GM18858 (cell line): ENCODE data around the gene OPN1LW.
"Not testable (repeated sequence)": the region's sequence is repeated elsewhere in the genome, so short reads cannot be mapped to it uniquely, and the experiment has no call there.

Experiments
- ATAC-seq: cut with Tn5 transposase; IDR thresholded peaks from one replicate; pipeline ENCODE4 v1.9.1; 2021; ENCODE audit not compliant: unreplicated experiment

Gene OPN1LW

GRCh38 chrX:154132366-154132765 is 11.7 kb upstream of the OPN1LW start:
- no peak for ATAC-seq

DNA sequence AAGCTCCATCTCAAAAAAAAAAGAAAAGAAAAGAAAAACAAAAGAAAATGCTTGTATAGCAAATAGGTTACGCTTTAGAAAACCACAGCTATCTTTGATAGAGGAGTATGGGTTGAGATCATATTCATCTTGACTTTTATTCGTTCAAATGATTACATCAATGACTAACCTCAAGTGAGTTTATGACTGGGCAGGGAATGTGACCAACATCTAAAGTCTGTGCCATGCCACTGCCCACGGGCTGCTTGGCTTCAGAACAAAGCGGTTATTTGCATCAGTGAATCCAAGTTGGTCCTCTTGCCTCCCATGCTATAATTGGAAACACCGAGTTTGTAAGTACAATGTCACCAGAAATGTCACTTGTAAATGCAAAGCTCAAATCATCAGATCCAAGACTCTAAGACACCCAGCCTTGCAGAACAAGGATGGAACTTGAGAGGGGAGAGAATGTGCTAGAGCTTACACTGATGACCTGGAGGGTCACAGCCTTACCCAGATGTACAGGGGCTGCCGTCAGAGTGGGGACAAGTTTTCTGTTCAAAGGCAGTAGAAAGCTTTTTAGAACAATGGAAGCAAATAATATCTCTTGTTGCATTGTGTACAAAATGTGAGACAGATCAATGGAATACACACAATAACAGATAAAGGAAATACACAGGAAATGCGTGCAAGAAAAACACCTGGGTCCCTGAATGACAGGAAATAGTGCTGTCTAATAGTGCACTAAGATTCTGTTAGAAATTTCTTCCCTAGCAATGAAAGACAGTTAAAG is 8.4 kb upstream of the OPN1LW start:
- no peak for ATAC-seq

GRCh38 chrX:154136627-154137161 is 7.3 kb upstream of the OPN1LW start:
- no peak for ATAC-seq

GRCh38 chrX:154138857-154139256 is 5.2 kb upstream of the OPN1LW start:
- ATAC-seq, result no peak

GRCh38 chrX:154140206-154140605 is 3.8 kb upstream of the OPN1LW start:
- ATAC-seq, result no peak

DNA sequence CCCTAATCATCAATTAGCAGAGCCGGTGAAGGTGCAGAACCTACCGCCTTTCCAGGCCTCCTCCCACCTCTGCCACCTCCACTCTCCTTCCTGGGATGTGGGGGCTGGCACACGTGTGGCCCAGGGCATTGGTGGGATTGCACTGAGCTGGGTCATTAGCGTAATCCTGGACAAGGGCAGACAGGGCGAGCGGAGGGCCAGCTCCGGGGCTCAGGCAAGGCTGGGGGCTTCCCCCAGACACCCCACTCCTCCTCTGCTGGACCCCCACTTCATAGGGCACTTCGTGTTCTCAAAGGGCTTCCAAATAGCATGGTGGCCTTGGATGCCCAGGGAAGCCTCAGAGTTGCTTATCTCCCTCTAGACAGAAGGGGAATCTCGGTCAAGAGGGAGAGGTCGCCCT is 3.3 kb upstream of the OPN1LW start:
- ATAC-seq, result no peak

- ATAC-seq, result no peak
These were observed 1.7 kb upstream of the OPN1LW start for GRCh38 chrX:154142386-154142785.

- no peak for ATAC-seq
These were observed 895 bp upstream of the OPN1LW start for GRCh38 chrX:154142950-154143745.

GRCh38 chrX:154151030-154151429 is 7.0 kb downstream of the OPN1LW start:
- not testable (repeated sequence) for ATAC-seq

GRCh38 chrX:154156221-154156620 is 12.2 kb downstream of the OPN1LW start:
- ATAC-seq, result not testable (repeated sequence)

DNA sequence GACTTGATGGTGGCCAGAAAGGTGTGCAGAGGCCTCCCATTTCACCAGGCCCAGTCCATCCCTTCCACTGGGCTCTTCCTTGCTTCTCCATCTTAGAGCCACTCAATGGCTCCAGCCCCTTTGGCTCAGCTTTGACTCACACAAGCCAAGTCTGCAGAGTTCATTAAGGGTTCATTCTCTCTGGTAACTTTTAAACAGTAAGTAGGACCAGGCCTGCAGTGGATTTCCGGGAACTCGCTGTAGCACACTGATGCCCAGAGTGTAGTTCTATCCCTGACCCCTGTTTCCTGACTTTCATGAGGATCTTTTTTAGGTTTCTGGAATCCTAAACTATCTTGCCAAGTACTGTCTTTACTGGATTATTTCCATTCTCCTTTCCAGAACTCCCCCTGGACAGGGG is 13.2 kb downstream of the OPN1LW start:
- ATAC-seq, result not testable (repeated sequence)

DNA sequence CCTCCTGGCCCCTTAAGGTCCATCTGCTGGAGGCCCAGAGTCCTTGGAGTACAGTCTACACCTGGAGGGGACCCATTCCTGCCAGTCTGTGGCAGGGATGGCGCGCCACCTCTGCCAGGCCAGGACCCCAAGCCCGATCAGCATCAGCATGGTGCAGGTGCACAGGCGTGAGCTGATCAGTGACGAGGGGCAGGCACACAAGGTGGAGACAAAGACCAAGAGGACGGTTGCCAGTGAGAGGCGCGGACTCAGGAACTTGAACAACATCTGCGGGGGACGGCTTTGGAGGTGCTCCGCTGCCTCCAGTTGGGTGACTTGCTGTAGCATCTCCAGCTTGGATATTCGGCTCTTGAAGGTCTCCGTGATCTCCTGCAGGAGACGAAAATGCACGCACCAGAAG is 15.3 kb downstream of the OPN1LW start:
- ATAC-seq, result not testable (repeated sequence)

DNA sequence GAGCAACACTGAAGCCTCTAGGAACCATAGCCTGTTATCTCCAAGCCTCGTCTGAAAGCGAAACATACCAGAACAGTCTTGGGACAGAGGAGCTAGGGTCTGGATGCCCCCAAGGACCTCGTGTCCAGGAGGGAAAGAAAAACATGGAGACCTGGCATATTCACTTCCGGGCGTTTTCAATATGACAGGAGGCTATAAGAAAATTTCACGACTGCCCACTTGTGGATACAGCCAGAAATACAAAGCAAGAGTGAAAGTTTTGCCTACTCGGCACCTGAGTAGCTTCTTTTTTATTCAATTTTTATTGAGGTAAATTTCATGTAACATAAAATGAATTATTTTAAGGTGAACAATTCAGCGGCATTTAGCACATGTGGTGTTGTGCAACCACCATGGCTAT is 20.9 kb downstream of the OPN1LW start:
- ATAC-seq, result not testable (repeated sequence)

DNA sequence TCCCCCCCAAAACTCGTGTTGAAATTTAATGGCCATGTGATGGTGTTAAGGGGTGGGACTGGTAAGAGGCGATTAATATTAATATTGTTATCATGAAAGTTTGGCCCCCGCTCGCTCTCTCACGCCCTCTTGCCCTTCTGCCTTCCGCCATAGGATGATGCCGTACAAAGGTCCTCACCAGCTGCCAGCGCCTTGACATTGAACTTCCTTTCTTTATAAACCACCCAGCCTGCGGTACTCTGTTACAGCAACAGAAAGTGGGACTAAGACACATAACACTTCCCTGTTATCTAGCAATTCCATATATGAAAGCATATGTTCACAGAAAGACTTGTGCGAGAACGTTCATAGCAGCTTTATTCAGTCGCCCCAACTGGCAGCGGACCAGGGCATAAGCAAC is 24.3 kb downstream of the OPN1LW start:
- not testable (repeated sequence) for ATAC-seq

- not testable (repeated sequence) for ATAC-seq
These were observed 28.5 kb downstream of the OPN1LW start for GRCh38 chrX:154172535-154172943.

DNA sequence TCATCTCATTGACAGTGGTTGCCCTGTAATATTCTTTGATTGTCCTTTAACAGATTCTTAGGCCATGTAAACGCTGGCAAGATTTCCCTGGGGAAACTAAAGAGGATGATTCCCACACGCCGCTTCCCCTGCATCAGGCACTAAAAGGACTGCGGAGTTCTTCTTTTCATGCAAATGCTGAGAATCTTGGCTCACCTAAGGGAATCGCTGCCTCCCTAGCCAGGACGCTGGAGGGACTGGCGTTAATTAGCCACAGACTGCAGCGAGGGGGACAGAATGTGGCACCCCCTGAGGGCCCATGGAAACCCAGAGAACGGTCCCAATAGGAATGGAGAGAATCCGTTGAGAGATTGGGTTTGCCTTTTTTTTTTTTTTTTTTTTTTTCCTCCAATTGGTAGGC is 30.3 kb downstream of the OPN1LW start:
- ATAC-seq, result not testable (repeated sequence)

DNA sequence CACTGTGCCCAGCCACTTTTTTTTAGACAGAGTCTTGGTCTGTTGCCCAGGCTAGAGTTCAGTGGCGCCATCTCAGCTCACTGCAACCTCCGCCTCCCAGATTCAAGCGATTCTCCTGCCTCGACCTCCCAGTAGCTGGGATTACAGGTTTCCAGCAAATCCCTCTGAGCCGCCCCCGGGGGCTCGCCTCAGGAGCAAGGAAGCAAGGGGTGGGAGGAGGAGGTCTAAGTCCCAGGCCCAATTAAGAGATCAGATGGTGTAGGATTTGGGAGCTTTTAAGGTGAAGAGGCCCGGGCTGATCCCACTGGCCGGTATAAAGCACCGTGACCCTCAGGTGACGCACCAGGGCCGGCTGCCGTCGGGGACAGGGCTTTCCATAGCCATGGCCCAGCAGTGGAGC is 38.3 kb downstream of the OPN1LW start, which contains the start of gene OPN1MW:
Gene OPN1MW, plus strand, starts transcription at position 301 of the 400 bp plus-strand sequence. Its CDS starts 82 bp downstream, at position 383.
- ATAC-seq, result not testable (repeated sequence)

GRCh38 chrX:154183794-154184193 is 39.8 kb downstream of the OPN1LW start:
- not testable (repeated sequence) for ATAC-seq

- not testable (repeated sequence) for ATAC-seq
These were observed 48.8 kb downstream of the OPN1LW start for GRCh38 chrX:154192846-154193245.

DNA sequence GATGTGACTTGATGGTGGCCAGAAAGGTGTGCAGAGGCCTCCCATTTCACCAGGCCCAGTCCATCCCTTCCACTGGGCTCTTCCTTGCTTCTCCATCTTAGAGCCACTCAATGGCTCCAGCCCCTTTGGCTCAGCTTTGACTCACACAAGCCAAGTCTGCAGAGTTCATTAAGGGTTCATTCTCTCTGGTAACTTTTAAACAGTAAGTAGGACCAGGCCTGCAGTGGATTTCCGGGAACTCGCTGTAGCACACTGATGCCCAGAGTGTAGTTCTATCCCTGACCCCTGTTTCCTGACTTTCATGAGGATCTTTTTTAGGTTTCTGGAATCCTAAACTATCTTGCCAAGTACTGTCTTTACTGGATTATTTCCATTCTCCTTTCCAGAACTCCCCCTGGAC is 50.3 kb downstream of the OPN1LW start:
- not testable (repeated sequence) for ATAC-seq

DNA sequence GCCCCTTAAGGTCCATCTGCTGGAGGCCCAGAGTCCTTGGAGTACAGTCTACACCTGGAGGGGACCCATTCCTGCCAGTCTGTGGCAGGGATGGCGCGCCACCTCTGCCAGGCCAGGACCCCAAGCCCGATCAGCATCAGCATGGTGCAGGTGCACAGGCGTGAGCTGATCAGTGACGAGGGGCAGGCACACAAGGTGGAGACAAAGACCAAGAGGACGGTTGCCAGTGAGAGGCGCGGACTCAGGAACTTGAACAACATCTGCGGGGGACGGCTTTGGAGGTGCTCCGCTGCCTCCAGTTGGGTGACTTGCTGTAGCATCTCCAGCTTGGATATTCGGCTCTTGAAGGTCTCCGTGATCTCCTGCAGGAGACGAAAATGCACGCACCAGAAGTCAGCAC is 52.4 kb downstream of the OPN1LW start:
- not testable (repeated sequence) for ATAC-seq
